CD14-positive monocyte (primary cell): ENCODE results near the gene CEP128. TPM values are rescaled to one million over a fixed set of nuclear protein-coding genes. Genes with fewer than 3 reads are reported as not detected.

Experiments used
- DNase-seq, 3 donors: peaks; one replicate each; pipeline ENCODE4 v3.0.0-alpha.2; 2011 to 2022
- H2AFZ ChIP-seq: 2 replicates; pipeline ENCODE4 v1.6.0; 2012; ENCODE audit warnings: mild to moderate bottlenecking, low read depth, low read length, inconsistent platforms; ENCODE audit not compliant: insufficient read depth, poor library complexity, severe bottlenecking
- H3K27ac ChIP-seq, 2 donors: 1 replicate in 1 of 2; 2 replicates in 1 of 2; pipeline ENCODE4 v1.5.1; 2012 to 2013; ENCODE audit warnings: low read length in 2 of 2, control low read depth in 1 of 2, inconsistent platforms in 1 of 2, low read depth in 1 of 2, mild to moderate bottlenecking in 1 of 2
- H3K27me3 ChIP-seq, 2 donors: one replicate each; pipeline versions ENCODE4 v1.6.0 to v1.6.1; 2011 to 2013; ENCODE audit warnings: low read length in 2 of 2; ENCODE audit not compliant: control insufficient read depth in 2 of 2, insufficient read depth in 2 of 2
- H3K36me3 ChIP-seq, 2 donors: replicated peaks in 1 of 2; 1 replicate in 1 of 2; 2 replicates in 1 of 2; pipeline versions ENCODE4 v1.5.1 to v1.6.1; 2012 to 2013; ENCODE audit warnings: low read length in 2 of 2, control low read depth in 1 of 2, inconsistent platforms in 1 of 2, mild to moderate bottlenecking in 1 of 2; ENCODE audit not compliant: insufficient read depth in 2 of 2, control insufficient read depth in 1 of 2
- H3K4me1 ChIP-seq, 2 donors: 1 replicate in 1 of 2; 2 replicates in 1 of 2; pipeline versions ENCODE4 v1.5.1 to v1.6.1; 2012 to 2013; ENCODE audit warnings: low read length in 2 of 2, control low read depth in 1 of 2, inconsistent platforms in 1 of 2, mild to moderate bottlenecking in 1 of 2, moderate library complexity in 1 of 2; ENCODE audit not compliant: insufficient read depth in 2 of 2, control insufficient read depth in 1 of 2
- H3K4me2 ChIP-seq: replicated peaks from 2 replicates; pipeline ENCODE3; 2012; ENCODE audit warnings: low read length, moderate library complexity, mild to moderate bottlenecking; ENCODE audit not compliant: poor library complexity, severe bottlenecking; ENCODE audit errors: extremely low read depth
- H3K4me3 ChIP-seq, 3 experiments: fragments of 200-600 bp in 1 of 3; sonication (generic) in 1 of 3; replicated peaks in 1 of 3; 1 replicate in 2 of 3; 2 replicates in 1 of 3; pipeline ENCODE4 v1.5.1; 2011 to 2013; ENCODE audit warnings: low read length in 3 of 3, mild to moderate bottlenecking in 3 of 3, control low read depth in 2 of 3, low read depth in 2 of 3, inconsistent platforms in 1 of 3, moderate library complexity in 1 of 3
- H3K79me2 ChIP-seq: 2 replicates; pipeline ENCODE4 v1.6.0; 2012; ENCODE audit warnings: mild to moderate bottlenecking, control low read depth, inconsistent platforms, low read length, moderate library complexity; ENCODE audit not compliant: insufficient read depth
- H3K9ac ChIP-seq: 2 replicates; pipeline ENCODE4 v1.6.0; 2017; ENCODE audit warnings: low read length, mild to moderate bottlenecking; ENCODE audit not compliant: insufficient read depth, poor library complexity, severe bottlenecking
- H3K9me3 ChIP-seq, 2 donors: replicated peaks in 1 of 2; 1 replicate in 1 of 2; 2 replicates in 1 of 2; pipeline versions ENCODE4 v1.5.1 to v1.6.1; 2012 to 2013; ENCODE audit warnings: low read length in 2 of 2, control low read depth in 1 of 2; ENCODE audit not compliant: control insufficient read depth in 1 of 2, insufficient read depth in 1 of 2
- H4K20me1 ChIP-seq: 2 replicates; pipeline ENCODE4 v1.6.0; 2012; ENCODE audit warnings: mild to moderate bottlenecking, low read length, control low read depth, moderate library complexity; ENCODE audit not compliant: insufficient read depth
- H3K27ac Mint-ChIP-seq, 7 donors: one replicate each; pipeline ENCODE4 v1.8.0; 2020; ENCODE audit warnings: mild to moderate bottlenecking in 7 of 7, mixed read lengths in 7 of 7, moderate library complexity in 6 of 7, inconsistent platforms in 2 of 7
- H3K27me3 Mint-ChIP-seq, 3 donors: one replicate each; pipeline ENCODE4 v1.8.0; 2021 to 2022; ENCODE audit warnings: low read depth in 3 of 3, mild to moderate bottlenecking in 3 of 3, mixed read lengths in 3 of 3, moderate library complexity in 3 of 3, inconsistent platforms in 1 of 3
- H3K36me3 Mint-ChIP-seq, 2 donors: one replicate each; pipeline ENCODE4 v1.8.0; 2020; ENCODE audit warnings: mixed read lengths in 2 of 2, inconsistent platforms in 1 of 2, mild to moderate bottlenecking in 1 of 2
- H3K4me1 Mint-ChIP-seq: one replicate; pipeline ENCODE4 v1.8.0; 2020; ENCODE audit warnings: mild to moderate bottlenecking, mixed read lengths
- H3K4me3 Mint-ChIP-seq, 2 donors: one replicate each; pipeline ENCODE4 v1.8.0; 2020; ENCODE audit warnings: mild to moderate bottlenecking in 2 of 2, mixed read lengths in 2 of 2, moderate library complexity in 1 of 2
- H3K9me3 Mint-ChIP-seq, 7 donors: one replicate each; pipeline ENCODE4 v1.8.0; 2020 to 2022; ENCODE audit warnings: mixed read lengths in 7 of 7, mild to moderate bottlenecking in 6 of 7, moderate library complexity in 6 of 7, inconsistent platforms in 2 of 7
- CTCF ChIP-seq: fragments of 200-600 bp; IDR thresholded peaks from one replicate; pipeline ENCODE4 v1.8.0; 2022; ENCODE audit warnings: antibody characterized with exemption, mild to moderate bottlenecking
- WGBS: methylation state at CpG from one replicate; pipeline ENCODE4 v1.1.5; 2013; ENCODE audit warnings: missing lambda C conversion rate; ENCODE audit not compliant: insufficient coverage; 5-methylcytosine and 5-hydroxymethylcytosine counted together
- intact Hi-C, 2 donors: fragments of 100-400 bp; cut with micrococcal nuclease; formaldehyde crosslinking; loops; one replicate each; pipeline versions ENCODE4 v1.15.0 to v1.15.1; 2023
- polyA plus RNA-seq, 3 donors: library from polyadenylated mRNA; depleted of rRNA in 1 of 3; unstranded in 2 of 3; stranded (reverse) in 1 of 3; fragments of 300-500 nt in 2 of 3; fragments of >200 nt in 1 of 3; fragmentation: Illumina TruSeq in 2 of 3; gene quantifications; 1 replicate in 2 of 3; 2 replicates in 1 of 3; pipeline ENCODE4 v1.2.3, GENCODE V29; 2012 to 2021

CEP128 gene
- polyA plus RNA-seq, 3 donors: 0.41 to 0.88 (median 0.62) TPM

- H3K4me1 Mint-ChIP-seq: no peaks in the 10 kb centered on the region
- no peaks in the 10 kb centered on the region for H3K36me3 Mint-ChIP-seq
- Histone ChIP-seq H3K27me3 (no peaks in the 10 kb centered on the region), H3K4me3 (no peak overlapping the region), H3K4me2 (no peak overlapping the region), H3K27ac (no peak overlapping the region), H3K4me1 (no peaks in the 10 kb centered on the region), H3K9ac (no peak overlapping the region), H4K20me1 (no peaks in the 10 kb centered on the region), H3K9me3 (no peaks in the 10 kb centered on the region), H3K36me3 (no peaks in the 10 kb centered on the region), H3K79me2 (no peaks in the 10 kb centered on the region), H2AFZ (no peak overlapping the region)
- no peak overlapping the region for H3K4me3 Mint-ChIP-seq
- no peak for DNase-seq
- no peak overlapping the region for H3K27ac Mint-ChIP-seq
- no peak for TF ChIP-seq CTCF
- no CpG with 5 or more reads among the region's 1 CpG for WGBS
- H3K9me3 Mint-ChIP-seq: peaks cover 0 to 3% (median 0%) of the 10 kb centered on the region in 7 donors
- no peaks in the 10 kb centered on the region for H3K27me3 Mint-ChIP-seq
- intact Hi-C loops: no loop called here
Measured at GRCh38 chr14:80585506-80585835, 356.1 kb downstream of the CEP128 start.

GRCh38 chr14:80584744-80585505, 356.6 kb downstream of the CEP128 start:
- H3K4me2 ChIP-seq: no peak overlapping the region
- no peaks in the 10 kb centered on the region for H3K9me3 ChIP-seq
- no peaks in the 10 kb centered on the region for H3K4me1 ChIP-seq
- no peaks in the 10 kb centered on the region for H3K79me2 ChIP-seq
- no peaks in the 10 kb centered on the region for H3K36me3 Mint-ChIP-seq
- no peak overlapping the region for H3K27ac Mint-ChIP-seq
- no peak overlapping the region for H3K4me3 Mint-ChIP-seq
- no peak overlapping the region for H3K4me3 ChIP-seq
- intact Hi-C loops: no loop called here
- H3K27ac ChIP-seq: no peak overlapping the region
- no peaks in the 10 kb centered on the region for H3K4me1 Mint-ChIP-seq
- H2AFZ ChIP-seq: no peak overlapping the region
- H4K20me1 ChIP-seq: no peaks in the 10 kb centered on the region
- no peak overlapping the region for H3K9ac ChIP-seq
- TF ChIP-seq CTCF: no peak
- peaks cover 0 to 2% (median 0%) of the 10 kb centered on the region in 7 donors for H3K9me3 Mint-ChIP-seq
- no peaks in the 10 kb centered on the region for H3K27me3 ChIP-seq
- no peaks in the 10 kb centered on the region for H3K27me3 Mint-ChIP-seq
- WGBS: no CpG with 5 or more reads among the region's 2 CpGs
- H3K36me3 ChIP-seq: no peaks in the 10 kb centered on the region
- DNase-seq: no peak
